Mesenchymal stem cell (in vitro differentiated cells and primary cell): ENCODE results near the gene ABCB4.
"Not testable (repeated sequence)": the region's sequence is repeated elsewhere in the genome, so short reads cannot be mapped to it uniquely, and the experiment has no call there.

ENCODE experiments used
- DNase-seq: peaks from one replicate; pipeline ENCODE4 v3.0.0-alpha.2; 2013
- H2AFZ ChIP-seq: one replicate; pipeline ENCODE4 v1.6.1; 2013; ENCODE audit warnings: low read depth, mild to moderate bottlenecking, control low read depth, inconsistent platforms, low read length, moderate library complexity
- H2AK5ac ChIP-seq: 2 replicates; pipeline ENCODE4 v1.6.1; 2013; ENCODE audit warnings: low read length, moderate library complexity, mild to moderate bottlenecking, inconsistent platforms; ENCODE audit not compliant: severe bottlenecking
- H2BK120ac ChIP-seq: one replicate; pipeline ENCODE4 v1.6.1; 2013; ENCODE audit warnings: low read depth, mild to moderate bottlenecking, inconsistent platforms, low read length, moderate library complexity
- H2BK12ac ChIP-seq, 2 experiments: one replicate each; pipeline ENCODE4 v1.6.1; 2013; ENCODE audit warnings: inconsistent platforms in 2 of 2, low read length in 2 of 2, mild to moderate bottlenecking in 2 of 2, moderate library complexity in 2 of 2, control low read depth in 1 of 2
- H2BK15ac ChIP-seq: one replicate; pipeline ENCODE4 v1.6.1; 2013; ENCODE audit warnings: mild to moderate bottlenecking, low read depth, inconsistent platforms; ENCODE audit not compliant: poor library complexity, severe bottlenecking
- H2BK5ac ChIP-seq: 2 replicates; pipeline ENCODE4 v1.6.1; 2013; ENCODE audit warnings: low read depth, mild to moderate bottlenecking, low read length, control low read depth, inconsistent platforms; ENCODE audit not compliant: poor library complexity, severe bottlenecking
- H3K14ac ChIP-seq, 2 experiments: one replicate each; pipeline ENCODE4 v1.6.1; 2013; ENCODE audit warnings: inconsistent platforms in 2 of 2, low read length in 2 of 2, control low read depth in 1 of 2, mild to moderate bottlenecking in 1 of 2, moderate library complexity in 1 of 2
- H3K18ac ChIP-seq, 2 experiments: one replicate each; pipeline ENCODE4 v1.6.1; 2013; ENCODE audit warnings: inconsistent platforms in 2 of 2, low read length in 2 of 2, control low read depth in 1 of 2, low read depth in 1 of 2, mild to moderate bottlenecking in 1 of 2
- H3K23ac ChIP-seq, 2 experiments: one replicate each; pipeline ENCODE4 v1.6.1; 2013; ENCODE audit warnings: inconsistent platforms in 2 of 2, low read length in 2 of 2, mild to moderate bottlenecking in 2 of 2, moderate library complexity in 2 of 2, control low read depth in 1 of 2
- H3K27ac ChIP-seq: 2 replicates; pipeline ENCODE4 v1.5.1; 2013; ENCODE audit warnings: mild to moderate bottlenecking, moderate library complexity, low read length, control low read depth, inconsistent platforms; ENCODE audit not compliant: poor library complexity, severe bottlenecking
- H3K27me3 ChIP-seq, 2 experiments: 2 replicates each; pipeline versions ENCODE4 v1.6.1 to v1.7.0; 2013; ENCODE audit warnings: low read length in 2 of 2, mild to moderate bottlenecking in 2 of 2, moderate library complexity in 2 of 2, control low read depth in 1 of 2, inconsistent platforms in 1 of 2; ENCODE audit not compliant: control insufficient read depth in 1 of 2, insufficient read depth in 1 of 2
- H3K36me3 ChIP-seq, 2 experiments: 2 replicates each; pipeline versions ENCODE4 v1.6.1 to v1.7.0; 2013; ENCODE audit warnings: low read length in 2 of 2, control low read depth in 1 of 2, inconsistent platforms in 1 of 2, low read depth in 1 of 2, mild to moderate bottlenecking in 1 of 2; ENCODE audit not compliant: insufficient read depth in 2 of 2, control insufficient read depth in 1 of 2
- H3K4ac ChIP-seq, 2 experiments: one replicate each; pipeline ENCODE4 v1.6.1; 2013; ENCODE audit warnings: inconsistent platforms in 2 of 2, low read length in 2 of 2, mild to moderate bottlenecking in 2 of 2, moderate library complexity in 2 of 2, control low read depth in 1 of 2, low read depth in 1 of 2
- H3K4me1 ChIP-seq: 2 replicates; pipeline ENCODE4 v1.6.1; 2013; ENCODE audit warnings: low read depth, low read length, control low read depth; ENCODE audit not compliant: control insufficient read depth, insufficient read depth
- H3K4me2 ChIP-seq: 2 replicates; pipeline ENCODE4 v1.6.1; 2013; ENCODE audit warnings: low read length, mild to moderate bottlenecking, inconsistent platforms; ENCODE audit not compliant: poor library complexity, severe bottlenecking
- H3K4me3 ChIP-seq, 2 experiments: 2 replicates each; pipeline versions ENCODE4 v1.5.1 to v1.7.0; 2013; ENCODE audit warnings: low read length in 2 of 2, mild to moderate bottlenecking in 2 of 2, control low read depth in 1 of 2, low read depth in 1 of 2; ENCODE audit not compliant: insufficient read depth in 1 of 2
- H3K79me1 ChIP-seq: replicated peaks from 2 replicates; pipeline ENCODE4 v1.6.1; 2013; ENCODE audit warnings: mild to moderate bottlenecking, control low read depth, low read length, inconsistent platforms; ENCODE audit not compliant: poor library complexity, severe bottlenecking
- H3K9ac ChIP-seq: 2 replicates; pipeline ENCODE4 v1.7.0; 2013; ENCODE audit warnings: mild to moderate bottlenecking, low read length, moderate library complexity
- H3K9me3 ChIP-seq: 2 replicates; pipeline ENCODE4 v1.7.0; 2013; ENCODE audit warnings: mild to moderate bottlenecking, low read length; ENCODE audit not compliant: control insufficient read depth
- H4K8ac ChIP-seq: one replicate; pipeline ENCODE4 v1.6.1; 2013; ENCODE audit warnings: inconsistent platforms, mild to moderate bottlenecking, low read length, moderate library complexity
- H4K91ac ChIP-seq: one replicate; pipeline ENCODE4 v1.6.1; 2013; ENCODE audit warnings: mild to moderate bottlenecking, low read length, inconsistent platforms
- WGBS: methylation state at CpG from one replicate; pipeline ENCODE4 v1.1.7; 2013; ENCODE audit warnings: mixed read lengths; 5-methylcytosine and 5-hydroxymethylcytosine counted together

Gene ABCB4

GRCh38 chr7:87464830-87465533 is 10.5 kb downstream of the ABCB4 start:
- not testable (repeated sequence) for H4K91ac ChIP-seq, H3K9me3 ChIP-seq, H3K79me1 ChIP-seq, H3K4ac ChIP-seq, H3K4me1 ChIP-seq, H2BK12ac ChIP-seq, H4K8ac ChIP-seq, H3K27me3 ChIP-seq, H2BK120ac ChIP-seq, H3K36me3 ChIP-seq, H2AK5ac ChIP-seq, H3K4me3 ChIP-seq, H2BK15ac ChIP-seq, DNase-seq, H2AFZ ChIP-seq, H2BK5ac ChIP-seq, H3K27ac ChIP-seq, H3K23ac ChIP-seq, H3K14ac ChIP-seq, H3K9ac ChIP-seq, H3K18ac ChIP-seq, H3K4me2 ChIP-seq
- WGBS = 66% methylated on average over 16 of the region's 16 CpGs

GRCh38 chr7:87463982-87464381 is 11.5 kb downstream of the ABCB4 start:
- no peak overlapping the region for H2BK120ac ChIP-seq

GRCh38 chr7:87460444-87460843 is 15.0 kb downstream of the ABCB4 start:
- H3K4ac ChIP-seq, H2BK15ac ChIP-seq, H3K14ac ChIP-seq, H3K36me3 ChIP-seq, H2BK12ac ChIP-seq, H3K4me2 ChIP-seq, H3K79me1 ChIP-seq, H3K9me3 ChIP-seq, H2AK5ac ChIP-seq, H3K9ac ChIP-seq, H2AFZ ChIP-seq, H3K23ac ChIP-seq, H3K4me3 ChIP-seq, H3K18ac ChIP-seq, H3K27me3 ChIP-seq, H2BK5ac ChIP-seq, H2BK120ac ChIP-seq, H3K4me1 ChIP-seq, H4K8ac ChIP-seq, H3K27ac ChIP-seq, H4K91ac ChIP-seq, DNase-seq: not testable (repeated sequence)
- no CpG with 5 or more reads among the region's 3 CpGs for WGBS

More at GRCh38 chr7:87463982-87464381, 11.5 kb downstream of the ABCB4 start:
- H3K4ac ChIP-seq = no peak overlapping the region
- WGBS = 78% methylated on average over 1 of the region's 2 CpGs
- no peak for DNase-seq
- H3K79me1 ChIP-seq = no peaks in the 10 kb centered on the region
- no peaks in the 10 kb centered on the region for H3K4me1 ChIP-seq
- H2BK15ac ChIP-seq = no peak overlapping the region
- no peak overlapping the region for H3K4me3 ChIP-seq
- no peak overlapping the region for H2AK5ac ChIP-seq
- no peak overlapping the region for H4K91ac ChIP-seq
- no peak overlapping the region for H3K18ac ChIP-seq
- no peak overlapping the region for H3K9ac ChIP-seq
- H2BK12ac ChIP-seq = no peak overlapping the region
- H3K36me3 ChIP-seq = no peaks in the 10 kb centered on the region
- H3K27me3 ChIP-seq = no peaks in the 10 kb centered on the region
- no peak overlapping the region for H3K14ac ChIP-seq
- H3K23ac ChIP-seq = no peak overlapping the region
- H2BK5ac ChIP-seq = no peak overlapping the region
- H4K8ac ChIP-seq = no peak overlapping the region
- no peaks in the 10 kb centered on the region for H3K9me3 ChIP-seq
- H2AFZ ChIP-seq = no peak overlapping the region
- H3K27ac ChIP-seq = no peak overlapping the region
- H3K4me2 ChIP-seq = no peak overlapping the region

GRCh38 chr7:87459941-87460340 is 15.5 kb downstream of the ABCB4 start:
- Histone ChIP-seq H2AFZ (no peak overlapping the region), H2BK5ac (no peak overlapping the region), H3K4me3 (no peak overlapping the region), H3K9me3 (no peaks in the 10 kb centered on the region), H3K4me2 (no peak overlapping the region), H2BK120ac (no peak overlapping the region), H3K18ac (no peak overlapping the region), H2BK12ac (no peak overlapping the region), H3K79me1 (no peaks in the 10 kb centered on the region), H3K4ac (no peak overlapping the region), H3K27ac (no peak overlapping the region), H2AK5ac (no peak overlapping the region), H3K36me3 (no peaks in the 10 kb centered on the region), H3K27me3 (no peaks in the 10 kb centered on the region), H4K8ac (no peak overlapping the region), H3K4me1 (no peaks in the 10 kb centered on the region), H4K91ac (no peak overlapping the region), H3K14ac (no peak overlapping the region), H3K23ac (no peak overlapping the region), H2BK15ac (no peak overlapping the region), H3K9ac (no peak overlapping the region)
- WGBS = 94% methylated on average over 2 of the region's 2 CpGs
- no peak for DNase-seq
